Vagina (tissue), 2 donors: ENCODE measurements around the gene DYRK1B. TPM values are rescaled to one million over a fixed set of nuclear protein-coding genes. Genes with fewer than 3 reads are reported as not detected.

Experiments used
- DNase-seq, 2 donors: peaks; one replicate each; pipeline ENCODE4 v3.0.0-alpha.2; 2017; ENCODE audit errors: extremely low spot score in 2 of 2
- H3K27ac ChIP-seq: fragments of 200-600 bp; sonication (generic); one replicate; pipeline ENCODE4 v1.5.1; 2019
- H3K27me3 ChIP-seq: fragments of 200-600 bp; sonication (generic); one replicate; pipeline ENCODE4 v1.5.1; 2019
- H3K36me3 ChIP-seq, 2 donors: fragments of 200-600 bp; sonication (generic); one replicate each; pipeline ENCODE4 v1.5.1; 2017 to 2019
- H3K4me1 ChIP-seq: fragments of 200-600 bp; sonication (generic); one replicate; pipeline ENCODE4 v1.5.1; 2019
- H3K4me3 ChIP-seq, 2 donors: fragments of 200-600 bp; sonication (generic); 1 replicate in 1 of 2; 2 replicates in 1 of 2; pipeline ENCODE4 v1.5.1; 2016 to 2019
- H3K9me3 ChIP-seq: fragments of 200-600 bp; sonication (generic); one replicate; pipeline ENCODE4 v1.5.1; 2019
- POLR2A ChIP-seq, 2 donors: fragments of 450-650 bp; IDR thresholded peaks; one replicate each; pipeline ENCODE4 v1.6.1; 2017; ENCODE audit warnings: antibody characterized with exemption in 2 of 2, mild to moderate bottlenecking in 2 of 2, moderate library complexity in 2 of 2
- POLR2AphosphoS5 ChIP-seq, 2 donors: sonication (generic); formaldehyde crosslinking; IDR thresholded peaks; one replicate each; pipeline ENCODE4 v1.9.0; 2017; ENCODE audit warnings: antibody characterized with exemption in 2 of 2, mild to moderate bottlenecking in 2 of 2, low read depth in 1 of 2; ENCODE audit not compliant: insufficient read depth in 1 of 2
- intact Hi-C: fragments of 100-400 bp; cut with DNase I; formaldehyde crosslinking; loops from one replicate; pipeline ENCODE4 v1.15.1; 2023
- total RNA-seq: library from RNA; depleted of rRNA; stranded (reverse); fragments of >200 nt; gene quantifications from one replicate; pipeline ENCODE4 v1.2.3, GENCODE V29; 2016
- TF ChIP-seq, protein P1 (sequence below), 3 experiments: fragments of 450-650 bp in 2 of 3; fragments of 200-600 bp in 1 of 3; sonication (generic) in 1 of 3; IDR thresholded peaks; one replicate each; pipeline ENCODE4 v1.5.1; 2017 to 2019; ENCODE audit warnings: antibody characterized with exemption in 3 of 3, mild to moderate bottlenecking in 2 of 3, moderate library complexity in 2 of 3

DYRK1B gene
- total RNA-seq, 1 donor from 2014 or later: 5.6 TPM

DNA sequence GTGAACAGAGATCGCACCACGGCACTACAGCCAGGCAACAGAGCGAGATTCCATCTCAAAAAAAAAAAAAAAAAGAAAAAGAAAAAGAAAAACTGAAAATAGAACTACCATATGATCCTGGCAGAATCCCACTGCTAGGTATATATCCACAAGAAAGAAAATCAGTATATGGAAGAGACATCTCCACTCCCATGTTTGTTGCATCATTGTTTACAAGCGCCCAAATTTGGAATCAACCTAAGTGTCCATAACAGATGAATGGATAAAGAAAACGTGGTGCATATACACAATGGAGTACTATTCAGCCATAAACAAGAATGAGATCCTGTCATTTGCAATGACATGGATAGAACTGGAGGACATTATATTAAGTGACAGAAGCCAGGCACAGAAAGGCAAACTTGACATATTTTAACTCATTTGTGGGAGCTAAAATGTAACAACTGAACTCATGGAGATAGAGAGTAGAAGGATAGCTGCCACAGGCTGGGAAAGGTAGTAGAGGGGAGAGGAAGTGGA, 26.1 kb downstream of the DYRK1B start:
- no peaks in the 10 kb centered on the region for H3K4me1 ChIP-seq
- no peak overlapping the region for H3K27ac ChIP-seq
- no peak for TF ChIP-seq POLR2AphosphoS5 (IDR thresholded peaks at IDR 0.05; ENCODE audit: insufficient read depth in 1 of 2, low read depth in 1 of 2)
- TF ChIP-seq, protein P1, sequence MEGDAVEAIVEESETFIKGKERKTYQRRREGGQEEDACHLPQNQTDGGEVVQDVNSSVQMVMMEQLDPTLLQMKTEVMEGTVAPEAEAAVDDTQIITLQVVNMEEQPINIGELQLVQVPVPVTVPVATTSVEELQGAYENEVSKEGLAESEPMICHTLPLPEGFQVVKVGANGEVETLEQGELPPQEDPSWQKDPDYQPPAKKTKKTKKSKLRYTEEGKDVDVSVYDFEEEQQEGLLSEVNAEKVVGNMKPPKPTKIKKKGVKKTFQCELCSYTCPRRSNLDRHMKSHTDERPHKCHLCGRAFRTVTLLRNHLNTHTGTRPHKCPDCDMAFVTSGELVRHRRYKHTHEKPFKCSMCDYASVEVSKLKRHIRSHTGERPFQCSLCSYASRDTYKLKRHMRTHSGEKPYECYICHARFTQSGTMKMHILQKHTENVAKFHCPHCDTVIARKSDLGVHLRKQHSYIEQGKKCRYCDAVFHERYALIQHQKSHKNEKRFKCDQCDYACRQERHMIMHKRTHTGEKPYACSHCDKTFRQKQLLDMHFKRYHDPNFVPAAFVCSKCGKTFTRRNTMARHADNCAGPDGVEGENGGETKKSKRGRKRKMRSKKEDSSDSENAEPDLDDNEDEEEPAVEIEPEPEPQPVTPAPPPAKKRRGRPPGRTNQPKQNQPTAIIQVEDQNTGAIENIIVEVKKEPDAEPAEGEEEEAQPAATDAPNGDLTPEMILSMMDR (IDR thresholded peaks at IDR 0.05): no peak
- TF ChIP-seq POLR2A (IDR thresholded peaks at IDR 0.05): no peak
- no peaks in the 10 kb centered on the region for H3K9me3 ChIP-seq
- no peak for DNase-seq
- no peaks in the 10 kb centered on the region for H3K27me3 ChIP-seq
- intact Hi-C loops: no loop called here
- no peak overlapping the region for H3K4me3 ChIP-seq
- H3K36me3 ChIP-seq: no peaks in the 10 kb centered on the region

GRCh38 chr19:39805104-39805503, 28.9 kb downstream of the DYRK1B start:
- H3K4me3 ChIP-seq: no peak overlapping the region
- H3K9me3 ChIP-seq: no peaks in the 10 kb centered on the region
- H3K27me3 ChIP-seq: no peaks in the 10 kb centered on the region
- TF ChIP-seq, protein P1 (IDR thresholded peaks at IDR 0.05): no peak
- TF ChIP-seq POLR2AphosphoS5 (IDR thresholded peaks at IDR 0.05; ENCODE audit: insufficient read depth in 1 of 2, low read depth in 1 of 2) (no peak), POLR2A (IDR thresholded peaks at IDR 0.05) (no peak)
- H3K27ac ChIP-seq: no peak overlapping the region
- intact Hi-C loops: no loop called here
- no peaks in the 10 kb centered on the region for H3K4me1 ChIP-seq
- H3K36me3 ChIP-seq: no peaks in the 10 kb centered on the region
- no peak for DNase-seq

GRCh38 chr19:39802958-39803357, 31.0 kb downstream of the DYRK1B start:
- no peak for DNase-seq

DNA sequence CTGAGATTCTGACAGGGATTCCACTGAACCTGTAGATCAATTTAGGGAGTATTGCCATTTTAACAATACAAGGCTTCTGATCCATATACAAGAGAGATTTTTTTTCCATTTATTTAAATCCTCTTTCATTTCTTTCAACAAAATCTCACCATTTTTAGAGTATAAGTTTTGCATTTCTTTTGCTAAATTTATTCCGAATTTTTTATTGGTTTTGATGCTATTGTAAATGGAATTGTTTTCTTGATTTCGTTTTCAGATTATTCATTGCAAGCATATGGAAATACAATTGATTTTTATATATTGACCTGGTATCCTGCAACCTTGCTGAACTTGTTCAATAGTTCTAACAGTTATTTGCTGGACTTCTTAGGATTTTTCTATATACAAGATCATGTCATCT, 36.9 kb downstream of the DYRK1B start:
- no peaks in the 10 kb centered on the region for H3K27me3 ChIP-seq
- no peaks in the 10 kb centered on the region for H3K36me3 ChIP-seq
- intact Hi-C loops: loop anchor here (10.0 kb wide), 1 partner anchor 168 kb away; no protein-coding TSS in a partner anchor
- no peak overlapping the region for H3K4me3 ChIP-seq
- H3K27ac ChIP-seq: no peak overlapping the region
- TF ChIP-seq, protein P1 (IDR thresholded peaks at IDR 0.05): no peak
- TF ChIP-seq POLR2AphosphoS5 (IDR thresholded peaks at IDR 0.05; ENCODE audit: insufficient read depth in 1 of 2, low read depth in 1 of 2): no peak
- no peak for TF ChIP-seq POLR2A (IDR thresholded peaks at IDR 0.05)
- H3K4me1 ChIP-seq: no peaks in the 10 kb centered on the region
- no peaks in the 10 kb centered on the region for H3K9me3 ChIP-seq
- DNase-seq: no peak

More at GRCh38 chr19:39802958-39803357, 31.0 kb downstream of the DYRK1B start:
- H3K9me3 ChIP-seq: no peaks in the 10 kb centered on the region
- no peaks in the 10 kb centered on the region for H3K36me3 ChIP-seq
- no peaks in the 10 kb centered on the region for H3K27me3 ChIP-seq
- H3K27ac ChIP-seq: no peak overlapping the region
- H3K4me3 ChIP-seq: no peak overlapping the region
- intact Hi-C loops: no loop called here
- no peaks in the 10 kb centered on the region for H3K4me1 ChIP-seq
- no peak for TF ChIP-seq POLR2A (IDR thresholded peaks at IDR 0.05)

GRCh38 chr19:39796000-39796498, 37.9 kb downstream of the DYRK1B start:
- intact Hi-C loops: loop anchor here (10.0 kb wide), 1 partner anchor 169 kb away; no protein-coding TSS in a partner anchor
- Histone ChIP-seq H3K36me3 (no peaks in the 10 kb centered on the region), H3K9me3 (no peaks in the 10 kb centered on the region), H3K4me1 (no peaks in the 10 kb centered on the region), H3K27me3 (no peaks in the 10 kb centered on the region), H3K4me3 (no peak overlapping the region), H3K27ac (no peak overlapping the region)
- TF ChIP-seq POLR2AphosphoS5 (IDR thresholded peaks at IDR 0.05; ENCODE audit: insufficient read depth in 1 of 2, low read depth in 1 of 2) (no peak), POLR2A (IDR thresholded peaks at IDR 0.05) (no peak)
- TF ChIP-seq, protein P1 (IDR thresholded peaks at IDR 0.05): no peak
- DNase-seq: no peak
